Muscle layer of duodenum (tissue), 2 donors: ENCODE results near the gene IQSEC3.

ENCODE experiments used
- H3K27ac ChIP-seq: one replicate; pipeline ENCODE4 v1.7.0; 2013; ENCODE audit warnings: mild to moderate bottlenecking, low read length
- H3K27me3 ChIP-seq: one replicate; pipeline ENCODE4 v1.7.0; 2013; ENCODE audit warnings: low read depth, mild to moderate bottlenecking, control low read depth, low read length
- H3K36me3 ChIP-seq, 2 donors: one replicate each; pipeline ENCODE4 v1.7.0; 2013; ENCODE audit warnings: low read length in 2 of 2, control low read depth in 1 of 2, mild to moderate bottlenecking in 1 of 2; ENCODE audit not compliant: insufficient read depth in 2 of 2, control insufficient read depth in 1 of 2
- H3K4me1 ChIP-seq, 2 donors: one replicate each; pipeline ENCODE4 v1.7.0; 2013; ENCODE audit warnings: low read length in 2 of 2, mild to moderate bottlenecking in 2 of 2, control low read depth in 1 of 2, moderate library complexity in 1 of 2; ENCODE audit not compliant: insufficient read depth in 2 of 2, control insufficient read depth in 1 of 2
- H3K4me3 ChIP-seq, 2 donors: one replicate each; pipeline ENCODE4 v1.7.0; 2013; ENCODE audit warnings: low read length in 2 of 2, low read depth in 1 of 2, mild to moderate bottlenecking in 1 of 2
- H3K9me3 ChIP-seq, 2 donors: one replicate each; pipeline ENCODE4 v1.7.0; 2013; ENCODE audit warnings: low read length in 2 of 2, control low read depth in 1 of 2, mild to moderate bottlenecking in 1 of 2; ENCODE audit not compliant: control insufficient read depth in 1 of 2
- donor health status: healthy.

Gene IQSEC3

DNA sequence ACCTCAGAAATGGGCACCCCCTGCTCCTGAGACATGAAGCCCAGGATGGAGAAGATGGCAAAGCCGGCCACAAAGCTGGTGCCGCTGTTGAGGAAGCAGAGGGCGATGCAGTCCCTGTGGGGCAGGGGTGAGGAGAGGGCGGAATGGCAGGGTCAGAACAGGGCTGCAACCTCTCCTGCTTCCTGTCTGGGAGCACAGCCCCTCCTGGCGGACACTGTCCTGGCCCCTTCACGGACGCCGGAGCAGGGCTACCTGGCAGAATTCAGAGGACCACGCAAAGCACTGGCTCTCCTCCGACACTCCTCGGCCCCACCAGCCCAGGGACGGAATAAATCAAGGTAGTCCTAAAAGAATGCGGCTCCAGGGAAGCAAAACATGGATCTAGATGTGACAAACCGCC, 159.8 kb downstream of the IQSEC3 start:
- Histone ChIP-seq H3K27ac (no peak overlapping the region), H3K4me3 (no peak overlapping the region), H3K9me3 (no peaks in the 10 kb centered on the region), H3K36me3 (no peaks in the 10 kb centered on the region), H3K4me1 (no peaks in the 10 kb centered on the region), H3K27me3 (no peaks in the 10 kb centered on the region)

DNA sequence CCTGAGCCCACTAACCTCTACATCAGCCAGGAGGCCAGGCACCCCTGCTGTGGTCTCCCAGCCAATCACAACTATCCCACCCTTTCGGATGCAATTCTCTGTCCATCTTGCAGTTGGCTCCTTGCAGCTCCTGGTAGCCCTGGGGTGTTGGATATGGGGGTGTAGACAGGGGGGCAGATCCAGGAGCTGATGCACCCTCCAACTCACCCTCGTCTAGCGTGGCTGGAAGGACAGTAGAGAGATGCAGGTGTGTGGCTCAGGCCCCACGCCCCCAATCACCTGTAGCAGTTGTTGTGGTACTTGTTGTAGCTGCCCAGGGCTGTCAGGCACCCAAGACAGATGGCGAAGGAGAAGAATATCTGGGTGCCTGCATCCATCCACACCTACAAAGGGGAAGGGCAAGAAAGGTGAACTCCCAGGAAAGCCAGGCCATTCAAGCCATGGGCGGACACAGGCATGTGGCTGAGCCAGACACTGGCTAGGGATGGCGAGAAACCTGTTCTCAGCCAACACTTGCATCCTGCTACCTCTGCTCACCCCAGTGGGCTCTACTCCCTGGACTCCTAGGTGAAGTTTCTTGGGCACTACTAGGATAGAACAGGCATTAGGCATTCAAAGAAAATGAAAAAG, 160.8 kb downstream of the IQSEC3 start:
- Histone ChIP-seq H3K4me3 (no peak overlapping the region), H3K4me1 (no peaks in the 10 kb centered on the region), H3K27ac (no peak overlapping the region), H3K9me3 (no peaks in the 10 kb centered on the region), H3K36me3 (no peaks in the 10 kb centered on the region), H3K27me3 (no peaks in the 10 kb centered on the region)
